Lower lobe of right lung (tissue), 2 donors: Measurements from ENCODE around the gene RETREG1. TPM values are rescaled to one million over a fixed set of nuclear protein-coding genes. Genes with fewer than 3 reads are reported as not detected.

Source experiments
- ATAC-seq, 2 donors: fragments of 200-7000 bp; cut with Tn5 transposase; one replicate each; pipeline ENCODE4 v1.9.1; 2020 to 2022; ENCODE audit warnings: mild to moderate bottlenecking in 2 of 2, moderate library complexity in 2 of 2
- DNase-seq: peaks from one replicate; pipeline ENCODE4 v3.0.0-alpha.2; 2020
- H3K27ac ChIP-seq: fragments of 200-600 bp; one replicate; pipeline ENCODE4 v1.8.0; 2022
- H3K27me3 ChIP-seq: fragments of 200-600 bp; one replicate; pipeline ENCODE4 v1.8.0; 2022; ENCODE audit warnings: low read depth
- H3K36me3 ChIP-seq: fragments of 200-600 bp; one replicate; pipeline ENCODE4 v1.8.0; 2022; ENCODE audit warnings: mild to moderate bottlenecking
- H3K4me1 ChIP-seq: fragments of 200-600 bp; one replicate; pipeline ENCODE4 v1.8.0; 2022
- H3K4me3 ChIP-seq: fragments of 200-600 bp; one replicate; pipeline ENCODE4 v1.8.0; 2022; ENCODE audit warnings: mild to moderate bottlenecking
- H3K9me3 ChIP-seq: fragments of 200-600 bp; one replicate; pipeline ENCODE4 v1.8.0; 2022
- intact Hi-C: fragments of 100-400 bp; cut with DNase I; formaldehyde crosslinking; loops from one replicate; pipeline ENCODE4 v1.11.0; 2022
- total RNA-seq: library from RNA; stranded (reverse); fragmentation: NEBNext Ultra II Directional; extraction: Animal tissue kit (Norgen Biotek cat#: 25700); gene quantifications from one replicate; pipeline ENCODE4 v1.2.1, GENCODE V29; 2021
- TF ChIP-seq, protein P1 (sequence below): fragments of 200-600 bp; IDR thresholded peaks from one replicate; pipeline ENCODE4 v1.8.0; 2022; ENCODE audit warnings: antibody characterized with exemption, mild to moderate bottlenecking
- donor health status: DM: no; HTN: yes; CAD: no; lungs with severe emphysema.

The RETREG1 gene
- total RNA-seq, 1 donor from 2014 or later = 20.6 TPM

DNA sequence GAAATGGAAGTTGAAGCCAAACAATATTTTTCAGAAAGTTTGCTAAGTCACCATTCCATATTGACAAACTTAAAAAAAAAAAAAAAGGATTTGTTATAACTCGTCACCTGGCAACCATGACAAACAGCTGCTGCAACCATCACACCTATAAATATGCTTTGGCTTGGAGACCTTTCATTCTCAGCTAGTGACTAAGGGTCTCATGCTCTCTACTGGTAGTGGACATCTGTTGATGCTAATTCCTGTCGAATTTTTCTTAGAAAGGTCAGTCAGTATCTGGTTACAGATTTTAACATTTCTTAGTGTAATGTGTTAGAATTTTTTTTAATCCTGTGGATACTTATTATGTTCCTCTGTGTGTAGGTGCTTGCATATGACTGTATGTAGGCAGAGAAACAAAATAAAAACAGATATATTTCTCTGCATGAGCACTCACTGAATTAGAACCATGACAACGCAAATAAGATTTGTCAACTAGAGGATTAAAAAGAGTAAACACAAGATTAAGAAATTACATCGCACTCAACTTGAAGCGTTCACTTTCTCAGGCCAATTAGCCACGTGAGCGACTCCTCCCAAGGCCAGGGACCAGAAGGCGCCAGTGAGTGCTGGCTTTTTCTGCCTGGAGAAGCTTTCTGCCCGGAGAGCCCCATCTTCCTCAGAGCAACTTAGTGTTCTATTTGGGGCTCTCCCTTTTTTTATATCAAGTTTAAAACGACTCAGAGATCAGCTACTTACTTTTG lies 124.2 kb downstream of the RETREG1 start:
- Histone ChIP-seq H3K27ac (peak overlapping the region; percentile 66), H3K27me3 (no peaks in the 10 kb centered on the region), H3K4me1 (peaks cover 9% of the 10 kb centered on the region), H3K9me3 (peaks cover 8% of the 10 kb centered on the region), H3K4me3 (no peak overlapping the region), H3K36me3 (no peaks in the 10 kb centered on the region)
- ATAC-seq (peak; percentile 72 to 86), DNase-seq (no peak)
- TF ChIP-seq, protein P1, sequence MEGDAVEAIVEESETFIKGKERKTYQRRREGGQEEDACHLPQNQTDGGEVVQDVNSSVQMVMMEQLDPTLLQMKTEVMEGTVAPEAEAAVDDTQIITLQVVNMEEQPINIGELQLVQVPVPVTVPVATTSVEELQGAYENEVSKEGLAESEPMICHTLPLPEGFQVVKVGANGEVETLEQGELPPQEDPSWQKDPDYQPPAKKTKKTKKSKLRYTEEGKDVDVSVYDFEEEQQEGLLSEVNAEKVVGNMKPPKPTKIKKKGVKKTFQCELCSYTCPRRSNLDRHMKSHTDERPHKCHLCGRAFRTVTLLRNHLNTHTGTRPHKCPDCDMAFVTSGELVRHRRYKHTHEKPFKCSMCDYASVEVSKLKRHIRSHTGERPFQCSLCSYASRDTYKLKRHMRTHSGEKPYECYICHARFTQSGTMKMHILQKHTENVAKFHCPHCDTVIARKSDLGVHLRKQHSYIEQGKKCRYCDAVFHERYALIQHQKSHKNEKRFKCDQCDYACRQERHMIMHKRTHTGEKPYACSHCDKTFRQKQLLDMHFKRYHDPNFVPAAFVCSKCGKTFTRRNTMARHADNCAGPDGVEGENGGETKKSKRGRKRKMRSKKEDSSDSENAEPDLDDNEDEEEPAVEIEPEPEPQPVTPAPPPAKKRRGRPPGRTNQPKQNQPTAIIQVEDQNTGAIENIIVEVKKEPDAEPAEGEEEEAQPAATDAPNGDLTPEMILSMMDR = no peak
- intact Hi-C loops = no loop called here

DNA sequence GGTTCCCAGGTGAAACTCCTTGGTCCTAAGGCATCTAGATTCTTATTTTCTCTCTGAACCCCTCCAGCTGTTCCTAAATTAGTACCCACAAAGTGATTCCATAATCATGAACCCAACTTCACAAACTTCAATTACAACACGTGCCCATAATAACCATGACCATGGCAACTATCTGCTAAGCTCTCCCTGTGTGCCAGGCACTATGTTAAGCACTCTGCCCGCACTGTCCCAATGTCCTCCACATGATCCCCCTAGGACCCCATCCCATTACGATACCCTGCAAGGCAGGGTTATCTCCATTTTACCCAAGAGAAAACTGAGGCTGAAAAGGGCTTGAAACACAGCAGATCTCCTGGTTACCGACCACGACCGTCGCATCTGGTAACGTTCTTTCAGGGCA lies 125.9 kb downstream of the RETREG1 start:
- Histone ChIP-seq H3K4me3 (no peak overlapping the region), H3K27ac (no peak overlapping the region), H3K27me3 (no peaks in the 10 kb centered on the region), H3K4me1 (peaks cover 9% of the 10 kb centered on the region), H3K36me3 (no peaks in the 10 kb centered on the region), H3K9me3 (peaks cover 8% of the 10 kb centered on the region)
- intact Hi-C loops = no loop called here
- DNase-seq (no peak), ATAC-seq (no peak)
- TF ChIP-seq, protein P1 = no peak

DNA sequence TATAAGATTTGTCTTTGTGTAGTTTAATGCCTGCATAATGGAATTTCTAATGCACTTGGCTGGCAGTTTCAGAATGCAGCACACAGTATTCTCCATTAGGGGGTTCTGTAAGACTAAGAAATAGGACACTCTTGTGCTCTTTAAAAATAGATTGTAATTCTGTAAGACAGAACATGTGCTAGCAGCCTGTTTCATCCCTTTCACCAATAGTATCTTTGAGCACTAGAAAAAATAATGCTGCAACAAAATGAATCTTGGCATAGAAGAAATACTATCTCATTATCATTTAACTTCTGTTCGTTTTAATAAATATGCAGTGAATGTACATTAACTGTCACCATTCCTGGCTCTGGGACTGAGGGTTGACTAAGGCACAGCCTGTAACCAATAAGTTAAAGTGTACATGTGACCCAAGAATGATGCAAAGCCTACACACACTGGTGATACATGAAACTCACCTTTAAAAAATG lies 127.4 kb downstream of the RETREG1 start:
- TF ChIP-seq, protein P1 = peak; percentile 62
- Histone ChIP-seq H3K36me3 (no peaks in the 10 kb centered on the region), H3K27ac (no peak overlapping the region), H3K4me1 (peaks cover 9% of the 10 kb centered on the region), H3K9me3 (no peaks in the 10 kb centered on the region), H3K4me3 (no peak overlapping the region), H3K27me3 (no peaks in the 10 kb centered on the region)
- ATAC-seq (peak; percentile 58 to 70), DNase-seq (no peak)
- intact Hi-C loops = no loop called here

DNA sequence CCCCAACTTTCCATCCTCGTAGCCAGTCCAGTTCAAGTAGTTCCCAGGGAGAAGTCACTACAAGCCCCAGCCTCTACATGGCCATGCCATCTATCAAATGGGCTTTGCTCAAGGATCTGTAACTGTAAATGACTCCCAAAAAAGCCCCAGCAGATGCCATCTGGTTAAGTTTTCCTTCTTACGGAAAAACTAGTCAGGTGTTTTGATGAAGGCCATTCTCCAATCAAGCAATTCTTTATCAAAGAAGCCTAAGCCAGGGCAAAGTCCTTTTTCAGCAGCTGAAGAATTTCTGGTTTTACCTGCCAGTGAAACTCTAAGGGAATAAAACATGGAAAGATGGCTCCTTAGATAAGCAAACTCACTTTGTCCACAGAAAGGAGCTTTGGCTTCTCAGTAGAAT lies 129.3 kb downstream of the RETREG1 start:
- ATAC-seq = no peak
- intact Hi-C loops = no loop called here
- no peaks in the 10 kb centered on the region for H3K9me3 ChIP-seq
- TF ChIP-seq, protein P1 = no peak
- H3K27ac ChIP-seq = no peak overlapping the region
- H3K4me1 ChIP-seq = no peaks in the 10 kb centered on the region
- no peaks in the 10 kb centered on the region for H3K36me3 ChIP-seq
- no peaks in the 10 kb centered on the region for H3K27me3 ChIP-seq
- H3K4me3 ChIP-seq = no peak overlapping the region
- DNase-seq = no peak

DNA sequence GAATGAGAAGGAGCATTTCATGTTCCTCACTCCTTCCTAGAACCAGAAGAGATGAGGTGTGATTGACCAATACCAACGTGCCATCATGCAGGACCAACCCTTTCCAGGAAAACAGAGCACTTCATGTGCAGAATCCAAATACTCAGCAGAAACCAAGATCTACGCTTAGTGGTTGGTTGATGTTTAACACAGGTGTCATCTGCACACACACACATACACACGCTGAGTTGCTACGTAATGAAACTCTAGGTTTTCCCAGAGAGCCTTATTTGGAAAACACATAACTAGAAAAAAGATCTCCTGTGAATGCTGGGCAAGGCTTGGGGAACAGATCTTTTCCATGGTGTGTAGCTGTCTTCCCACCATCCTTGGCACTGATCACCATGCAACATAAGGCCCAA lies 130.1 kb downstream of the RETREG1 start:
- ATAC-seq (peak; percentile 35 to 45), DNase-seq (no peak)
- TF ChIP-seq, protein P1 = no peak
- no peaks in the 10 kb centered on the region for H3K36me3 ChIP-seq
- H3K9me3 ChIP-seq = no peaks in the 10 kb centered on the region
- intact Hi-C loops = no loop called here
- H3K4me1 ChIP-seq = no peaks in the 10 kb centered on the region
- no peak overlapping the region for H3K4me3 ChIP-seq
- H3K27me3 ChIP-seq = no peaks in the 10 kb centered on the region
- H3K27ac ChIP-seq = no peak overlapping the region
